Peyer's patch (tissue), 4 donors: ENCODE data around the gene JADE3. TPM values are rescaled to one million over a fixed set of nuclear protein-coding genes. Genes with fewer than 3 reads are reported as not detected.

Experiments used
- DNase-seq, 3 donors: peaks; one replicate each; pipeline ENCODE4 v3.0.0-alpha.2; 2017 to 2019
- H3K27ac ChIP-seq, 4 donors: fragments of 200-600 bp; sonication (generic); one replicate each; pipeline ENCODE4 v1.5.1; 2016 to 2019
- H3K27me3 ChIP-seq, 2 donors: fragments of 200-600 bp; sonication (generic); one replicate each; pipeline ENCODE4 v1.5.1; 2019
- H3K36me3 ChIP-seq, 3 donors: fragments of 200-600 bp; sonication (generic); one replicate each; pipeline ENCODE4 v1.5.1; 2016 to 2019
- H3K4me1 ChIP-seq, 4 donors: fragments of 200-600 bp; sonication (generic); one replicate each; pipeline ENCODE4 v1.5.1; 2016 to 2019
- H3K4me3 ChIP-seq, 4 donors: fragments of 200-600 bp; sonication (generic); 1 replicate in 3 of 4; 2 replicates in 1 of 4; pipeline ENCODE4 v1.5.1; 2016 to 2019; ENCODE audit warnings: mild to moderate bottlenecking in 1 of 4
- H3K9me3 ChIP-seq, 4 donors: fragments of 200-600 bp; sonication (generic); one replicate each; pipeline ENCODE4 v1.5.1; 2016 to 2019; ENCODE audit warnings: mild to moderate bottlenecking in 1 of 4
- CTCF ChIP-seq, 6 experiments: fragments of 450-650 bp in 4 of 6; fragments of 200-600 bp in 2 of 6; sonication (generic) in 1 of 6; IDR thresholded peaks; one replicate each; pipeline ENCODE4 v1.5.1; 2017 to 2019; ENCODE audit warnings: antibody characterized with exemption in 6 of 6, mild to moderate bottlenecking in 3 of 6, moderate library complexity in 1 of 6
- POLR2A ChIP-seq, 2 donors: fragments of 450-650 bp; IDR thresholded peaks; one replicate each; pipeline ENCODE4 v1.5.1; 2017; ENCODE audit warnings: antibody characterized with exemption in 2 of 2, mild to moderate bottlenecking in 2 of 2, moderate library complexity in 2 of 2
- total RNA-seq, 4 donors: library from RNA; depleted of rRNA; stranded (reverse); fragments of >200 nt; gene quantifications; one replicate each; pipeline ENCODE4 v1.1.0, GENCODE V29; 2016

Gene JADE3
- total RNA-seq, 4 donors from 2014 or later: 2.0 to 19.8 (median 2.6) TPM

GRCh38 chrX:46904626-46905025 is 7.6 kb upstream of the JADE3 start:
- Histone ChIP-seq H3K27ac (no peak overlapping the region), H3K27me3 (no peaks in the 10 kb centered on the region), H3K4me1 (no peaks in the 10 kb centered on the region), H3K9me3 (no peaks in the 10 kb centered on the region), H3K4me3 (no peak overlapping the region), H3K36me3 (no peaks in the 10 kb centered on the region)
- no peak for DNase-seq
- TF ChIP-seq CTCF (IDR thresholded peaks at IDR 0.05) (no peak), POLR2A (IDR thresholded peaks at IDR 0.05) (no peak)

- H3K27me3 ChIP-seq: no peaks in the 10 kb centered on the region
- H3K4me3 ChIP-seq: no peak overlapping the region
- H3K9me3 ChIP-seq: no peaks in the 10 kb centered on the region
- TF ChIP-seq CTCF (IDR thresholded peaks at IDR 0.05): no peak
- no peak for TF ChIP-seq POLR2A (IDR thresholded peaks at IDR 0.05)
- DNase-seq: no peak
- H3K4me1 ChIP-seq: no peaks in the 10 kb centered on the region
- H3K27ac ChIP-seq: no peak overlapping the region
- no peaks in the 10 kb centered on the region for H3K36me3 ChIP-seq
Observed at GRCh38 chrX:46910415-46910814, 1.8 kb upstream of the JADE3 start.

DNA sequence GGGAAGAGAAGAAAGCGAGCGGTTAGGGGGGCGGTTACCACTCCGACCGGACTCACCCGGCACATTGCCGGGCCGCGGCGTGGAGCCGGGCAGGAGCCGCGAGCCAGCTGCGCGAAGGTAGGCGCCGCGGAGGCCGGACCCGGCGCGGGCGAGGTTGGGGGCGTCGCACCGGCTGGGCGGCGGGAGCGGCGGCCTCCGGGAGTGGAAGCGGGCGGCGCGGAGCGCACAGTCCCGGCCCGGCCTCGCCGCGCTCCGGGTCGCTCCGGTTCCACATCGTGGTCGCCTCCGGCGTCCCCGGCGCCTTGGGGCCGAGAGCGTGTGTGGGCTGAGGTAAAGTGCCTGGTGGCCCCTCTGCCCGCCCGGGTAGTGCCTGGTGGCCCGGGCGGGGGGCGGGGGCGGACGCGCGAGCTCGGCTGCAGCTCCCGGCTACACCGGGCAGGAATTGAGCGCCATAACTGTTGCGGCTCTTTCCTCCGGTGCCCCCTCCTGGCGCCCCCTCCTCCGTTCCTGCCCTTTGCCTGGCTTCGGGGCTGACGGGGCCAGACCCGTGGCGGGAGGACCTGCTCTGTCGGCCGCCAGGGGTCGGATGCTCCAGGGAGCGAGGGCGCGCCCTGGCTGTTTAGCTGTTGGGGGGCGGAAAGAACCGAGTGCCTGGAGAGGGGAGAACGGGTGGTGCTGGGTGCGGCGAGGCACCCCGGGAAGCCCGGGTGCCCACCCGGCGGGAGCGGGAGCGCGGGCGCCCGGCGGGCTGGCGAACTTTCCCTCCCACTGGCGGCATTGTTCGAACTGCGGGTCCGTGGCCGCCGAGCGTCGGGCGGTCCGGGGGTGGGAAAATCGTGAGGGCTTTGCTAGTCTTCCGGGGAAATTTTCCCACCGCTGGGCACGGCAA is 626 bp downstream of the JADE3 start:
- no peaks in the 10 kb centered on the region for H3K36me3 ChIP-seq
- no peaks in the 10 kb centered on the region for H3K9me3 ChIP-seq
- no peaks in the 10 kb centered on the region for H3K4me1 ChIP-seq
- H3K27me3 ChIP-seq: no peaks in the 10 kb centered on the region
- H3K4me3 ChIP-seq: peak overlapping the region; percentile 44 to 82 (median 65)
- DNase-seq: peak; percentile 50 to 64 (median 56)
- peak overlapping the region; percentile 25 to 77 (median 62) for H3K27ac ChIP-seq
- peak in 5 of 6 experiments; percentile 33 to 48 (median 37) for TF ChIP-seq CTCF (IDR thresholded peaks at IDR 0.05)
- TF ChIP-seq POLR2A (IDR thresholded peaks at IDR 0.05): no peak

DNA sequence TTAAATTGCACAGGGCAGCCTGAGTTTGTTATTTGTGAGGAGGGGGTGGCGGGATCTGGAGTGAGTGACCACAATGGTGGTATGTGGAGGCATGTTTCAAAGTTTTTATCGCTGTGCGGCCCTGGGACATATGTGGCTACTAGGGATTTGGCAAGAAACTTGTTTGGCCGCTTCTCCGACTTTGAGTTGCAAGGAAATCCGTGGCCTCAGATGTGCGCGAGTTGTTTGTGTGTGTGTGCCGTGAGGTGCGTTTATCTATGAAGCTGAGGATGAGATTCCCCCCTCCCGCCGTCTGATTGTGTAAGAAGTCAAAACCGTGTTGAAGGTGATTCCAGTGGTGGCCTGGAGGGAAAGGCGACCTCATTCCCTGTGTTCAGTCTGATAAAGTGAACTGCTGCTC is 1.4 kb downstream of the JADE3 start:
- Histone ChIP-seq H3K4me3 (peak overlapping the region; percentile 44 to 82 (median 65)), H3K27ac (peak overlapping the region in 1 of 4 donors; percentile 77), H3K36me3 (no peaks in the 10 kb centered on the region), H3K4me1 (no peaks in the 10 kb centered on the region), H3K27me3 (no peaks in the 10 kb centered on the region), H3K9me3 (no peaks in the 10 kb centered on the region)
- peak in 2 of 3 donors; percentile 29 to 48 for DNase-seq
- TF ChIP-seq CTCF (IDR thresholded peaks at IDR 0.05): no peak
- TF ChIP-seq POLR2A (IDR thresholded peaks at IDR 0.05): no peak

DNA sequence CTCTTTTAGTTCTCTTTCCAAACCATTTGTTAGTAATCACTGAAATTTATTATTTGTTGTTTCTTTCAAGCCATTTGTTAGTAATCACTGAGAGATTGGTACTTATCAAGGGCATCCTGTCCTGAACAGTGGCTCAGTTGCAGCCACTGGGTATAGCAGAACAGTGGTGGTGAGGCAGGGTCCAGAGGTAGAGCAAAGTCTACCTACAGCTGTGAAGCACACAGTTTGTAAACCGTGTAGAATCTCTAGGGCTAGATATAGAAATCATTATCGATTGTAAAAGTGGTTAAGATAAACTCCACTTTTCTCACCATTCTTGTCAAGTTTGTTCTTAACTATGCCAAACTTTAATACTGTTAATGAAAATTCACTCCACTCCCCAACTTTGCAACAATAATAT is 4.1 kb downstream of the JADE3 start:
- no peak overlapping the region for H3K27ac ChIP-seq

More for the DNA sequence above, 4.1 kb downstream of the JADE3 start:
- no peak for TF ChIP-seq POLR2A (IDR thresholded peaks at IDR 0.05)
- no peak for TF ChIP-seq CTCF (IDR thresholded peaks at IDR 0.05)
- no peak for DNase-seq
- Histone ChIP-seq H3K4me1 (no peaks in the 10 kb centered on the region), H3K36me3 (no peaks in the 10 kb centered on the region), H3K9me3 (no peaks in the 10 kb centered on the region), H3K4me3 (no peak overlapping the region), H3K27me3 (no peaks in the 10 kb centered on the region)
